NOMO-1 treated with dmso at 0.1 percent for 144 hours (cell line): Measurements from ENCODE around the gene ZNF879.

Experiments used
- DNase-seq: peaks from one replicate; lab custom pipeline; 2025; ENCODE audit not compliant: unreplicated experiment; lab: John Stamatoyannopoulos, UW

ZNF879 gene

DNA sequence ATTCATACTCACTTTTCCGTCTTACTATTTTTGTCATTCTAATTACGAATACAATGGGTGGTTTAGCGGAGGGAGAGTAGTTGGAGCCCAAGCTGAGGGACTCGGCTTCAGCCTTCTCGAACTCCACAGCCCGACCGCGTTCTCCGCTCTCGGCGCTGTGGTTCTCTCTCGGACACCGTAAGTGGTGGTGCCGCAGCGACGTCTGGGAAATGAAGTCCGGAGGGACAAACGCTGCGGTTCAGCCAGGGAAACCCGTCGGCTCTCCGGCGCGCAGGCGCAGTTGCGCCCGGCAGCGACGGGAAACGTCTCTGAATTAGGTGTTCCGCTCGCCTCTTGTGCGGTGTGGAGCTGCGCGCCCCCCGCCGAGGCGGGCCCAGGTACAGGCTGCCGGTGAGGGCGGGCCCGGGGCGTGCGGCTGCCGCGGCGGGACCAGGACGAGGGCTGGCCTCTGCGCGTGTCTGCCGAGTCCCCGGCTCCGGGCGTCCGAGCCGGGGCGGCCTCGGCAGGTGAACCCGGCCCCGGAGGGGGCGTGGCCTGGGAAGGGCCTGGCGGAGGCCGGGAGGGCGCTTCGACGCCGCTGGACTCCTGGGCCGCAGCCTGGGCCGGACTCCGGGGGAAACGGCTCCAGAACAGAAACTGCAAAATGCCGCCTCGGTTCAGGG lies at the start of gene ZNF879:
TSS of gene ZNF879 (plus strand) at position 277 of the 662 bp plus-strand sequence. CDS start 1,201 bp downstream, outside the sequence.
- peak; percentile 75 for DNase-seq

DNA sequence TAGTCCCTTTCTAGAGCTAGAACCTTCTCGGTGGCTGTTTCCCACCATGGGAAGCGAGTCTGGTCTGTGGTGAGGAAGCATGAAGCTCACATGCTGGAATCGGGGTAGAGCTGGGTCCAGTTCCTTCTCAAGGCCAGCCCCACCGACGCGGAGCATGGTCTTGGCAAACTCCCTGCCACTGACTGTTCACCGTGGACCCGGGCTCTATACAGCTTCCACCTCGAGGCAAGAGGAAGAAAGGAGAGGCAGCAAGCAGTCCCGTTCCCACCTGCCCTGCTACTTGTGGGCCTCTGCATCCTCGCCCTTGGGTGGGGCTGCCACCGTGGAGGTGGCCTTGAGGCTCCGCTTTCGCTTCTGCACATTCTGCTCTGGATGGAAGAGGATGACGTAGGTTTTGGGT lies 42.2 kb upstream of the ZNF879 start:
- DNase-seq = no peak

- DNase-seq = no peak
Measured at GRCh38 chr5:178982941-178983340, 40.7 kb upstream of the ZNF879 start.

DNA sequence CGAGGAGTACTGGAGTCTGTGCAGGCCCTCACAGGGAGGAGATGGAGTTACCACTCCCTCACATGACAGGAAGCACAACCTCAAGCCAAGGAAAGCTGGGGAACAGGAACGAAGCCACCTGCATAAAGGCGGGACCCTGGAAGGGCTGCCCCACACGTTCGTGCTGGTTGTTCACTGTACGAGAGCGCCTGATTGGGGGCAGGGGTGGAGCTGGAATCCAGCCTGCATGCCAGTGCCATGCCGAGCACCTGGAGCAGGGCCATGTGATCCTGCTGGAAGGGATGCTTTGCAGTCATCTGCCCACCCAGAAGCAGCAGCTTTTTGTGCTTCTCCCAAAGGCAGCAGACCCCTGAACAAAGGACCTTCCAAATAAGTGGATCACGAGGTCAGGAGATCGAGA lies 39.9 kb upstream of the ZNF879 start:
- no peak for DNase-seq

- DNase-seq = no peak
Measured at GRCh38 chr5:178984145-178985072, 39.2 kb upstream of the ZNF879 start.

DNA sequence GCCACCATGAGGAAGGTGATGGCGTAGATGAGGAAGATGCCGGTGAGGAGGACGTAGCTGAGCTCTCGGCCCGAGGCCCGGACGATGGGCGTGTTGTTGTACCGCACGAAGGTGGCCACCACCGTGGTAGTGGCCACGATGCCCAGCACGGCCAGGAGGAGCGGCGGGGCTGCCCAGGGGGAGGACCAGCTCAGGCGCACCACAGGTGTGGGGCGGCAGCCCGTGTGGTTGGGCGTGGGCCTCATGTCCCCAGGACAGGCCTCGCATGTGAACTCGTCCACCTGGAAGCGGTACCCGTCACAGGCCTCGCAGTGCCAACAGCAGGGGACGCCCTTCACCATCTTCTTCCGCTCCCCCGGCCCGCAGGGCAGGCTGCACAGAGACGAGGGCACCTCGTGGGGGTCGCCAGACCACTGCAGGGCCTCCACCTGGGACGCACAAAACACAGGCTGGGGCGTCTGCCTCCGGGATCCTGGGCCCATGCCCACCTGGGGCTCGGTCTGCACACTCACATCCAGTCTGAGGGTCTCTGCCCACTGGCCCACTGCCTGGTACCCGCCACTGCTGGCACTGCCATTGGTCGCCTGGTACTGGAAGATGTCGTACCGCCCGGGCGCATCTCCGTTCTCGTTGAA lies 37.2 kb upstream of the ZNF879 start:
- no peak for DNase-seq

DNA sequence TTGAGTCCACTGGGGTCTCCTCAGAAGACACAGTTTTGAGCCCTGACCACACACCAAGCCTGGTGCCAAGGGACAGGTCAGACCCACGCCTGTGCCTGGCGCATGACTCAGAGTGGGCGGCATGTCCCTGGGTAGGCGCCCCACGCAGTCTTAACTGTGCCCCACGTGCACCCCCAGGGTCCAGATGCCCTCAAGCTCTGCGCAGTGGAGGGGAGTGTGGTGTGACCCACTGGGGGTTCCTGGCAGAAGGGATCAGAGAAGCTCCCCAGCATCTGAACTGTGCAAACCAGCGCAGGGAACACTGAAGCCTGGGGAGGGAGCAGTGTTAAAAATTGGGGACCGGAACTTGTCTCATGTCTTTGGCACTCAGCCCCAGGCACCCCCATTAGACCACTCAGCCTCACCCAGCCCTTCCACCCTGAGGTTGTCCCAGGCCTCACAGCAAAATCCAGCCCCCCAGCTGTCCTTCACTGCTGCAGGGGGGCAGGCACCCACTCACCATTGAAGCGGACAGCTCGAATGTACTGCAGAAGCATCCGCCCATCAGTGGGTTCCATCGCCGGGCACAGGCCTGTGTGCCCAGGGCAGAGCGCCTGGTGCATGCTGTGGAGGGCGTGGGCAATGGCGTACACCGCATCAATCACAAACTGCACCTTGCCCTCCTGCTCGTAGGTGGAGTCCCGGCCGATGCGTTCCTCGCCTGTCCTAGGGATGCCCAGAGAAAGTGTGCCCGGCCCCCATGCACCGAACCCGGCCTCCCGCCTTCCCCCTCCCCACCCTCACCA lies 35.0 kb upstream of the ZNF879 start:
- DNase-seq = no peak

- DNase-seq = no peak
Measured at GRCh38 chr5:178989311-178989710, 34.3 kb upstream of the ZNF879 start.

DNA sequence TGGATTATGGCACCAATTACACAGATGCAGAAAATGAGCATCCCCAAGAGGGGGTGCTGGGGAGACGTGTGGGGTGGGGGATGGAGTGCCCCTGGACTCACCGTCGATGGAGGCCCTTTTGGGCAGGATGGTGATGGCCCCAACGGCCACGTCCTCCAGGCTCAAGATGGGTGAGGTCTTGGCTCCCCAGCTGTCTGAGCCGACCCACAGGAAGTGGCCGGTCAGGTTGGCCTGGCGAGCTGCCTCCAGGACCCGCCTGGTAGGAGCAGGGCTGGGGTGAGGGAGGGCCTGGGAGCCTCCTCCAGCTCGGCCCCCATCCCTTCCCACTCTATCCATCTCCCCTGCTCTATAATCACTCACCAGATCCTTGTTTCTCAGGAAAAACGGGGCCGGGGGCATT lies 33.1 kb upstream of the ZNF879 start:
- no peak for DNase-seq

- no peak for DNase-seq
Measured at GRCh38 chr5:178991190-178992145, 32.1 kb upstream of the ZNF879 start.

GRCh38 chr5:178992291-178992895 lies 31.2 kb upstream of the ZNF879 start:
- DNase-seq = no peak

GRCh38 chr5:178993236-178993765 lies 30.3 kb upstream of the ZNF879 start:
- no peak for DNase-seq

DNA sequence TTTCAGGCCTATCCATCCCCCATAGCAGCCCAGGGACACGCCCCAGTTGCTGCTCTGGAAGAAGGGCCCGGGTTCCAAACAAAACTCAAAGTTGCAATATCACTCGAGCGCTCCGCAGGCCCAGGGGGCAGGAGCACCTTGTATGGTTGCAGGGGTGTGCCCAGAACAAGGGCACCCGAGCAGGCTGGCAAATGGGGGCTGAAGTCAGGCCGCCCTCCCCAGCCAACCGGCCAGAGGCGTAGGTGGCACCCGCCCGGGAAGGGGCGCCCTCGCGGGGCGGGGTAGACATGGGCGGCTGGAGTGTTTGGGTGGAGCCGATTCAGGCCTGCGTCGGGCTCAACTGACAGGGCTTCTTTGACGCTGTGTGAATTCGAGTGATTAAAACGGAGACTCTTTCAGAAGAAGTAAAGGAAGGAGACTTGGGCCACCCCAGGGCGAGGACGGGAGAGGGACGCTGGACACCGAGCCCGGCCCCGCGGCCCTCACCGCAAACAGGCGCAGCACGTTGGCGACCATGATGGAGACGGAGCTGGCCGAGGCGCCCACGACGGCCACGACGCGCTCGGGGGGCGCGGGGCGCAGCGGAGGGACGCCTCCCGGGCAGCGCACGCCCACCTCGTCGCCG lies 29.5 kb upstream of the ZNF879 start:
- DNase-seq = no peak

DNA sequence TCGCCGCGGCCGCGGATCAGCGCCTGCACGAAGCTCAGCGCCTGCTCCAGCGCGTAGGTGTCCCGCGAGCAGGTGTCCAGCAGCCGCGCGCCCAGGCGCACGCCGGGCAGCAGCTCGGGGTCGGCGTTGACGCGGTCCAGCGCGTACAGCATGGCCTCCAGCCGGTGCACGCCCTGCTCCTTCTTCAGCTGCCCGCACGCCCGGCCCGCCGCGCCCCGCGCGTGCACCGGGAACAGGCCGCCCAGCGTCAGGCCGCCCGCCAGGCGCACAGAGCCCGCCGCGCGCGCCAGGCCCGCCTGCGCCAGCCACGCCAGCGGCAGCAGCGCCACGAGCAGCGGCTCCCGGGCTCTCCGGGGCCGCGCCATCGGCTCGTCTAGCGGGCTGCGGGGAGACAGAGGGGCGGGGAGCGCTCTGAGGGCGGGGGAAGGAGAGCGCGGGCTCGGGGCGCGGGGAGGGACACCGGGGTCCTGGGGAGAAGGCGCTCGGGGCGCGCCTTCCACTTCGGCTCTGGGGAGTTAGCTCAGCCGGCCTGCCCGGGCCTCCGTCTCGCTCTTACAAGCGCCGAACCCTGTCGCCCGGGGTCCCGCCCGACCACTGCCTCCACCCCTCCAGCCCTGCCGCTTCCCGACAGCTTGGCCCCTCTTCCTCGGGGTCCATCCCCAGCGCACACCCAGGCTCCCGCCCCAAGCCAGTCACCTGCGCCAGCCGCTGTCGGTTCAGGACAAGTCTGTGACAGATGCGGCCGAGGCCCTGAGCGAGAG lies 28.8 kb upstream of the ZNF879 start, which contains the start of gene GRM6:
TSS of gene GRM6 (minus strand) at position 741 of the 761 bp plus-strand sequence. CDS start at position 365, 376 bp downstream.
- no peak for DNase-seq

DNA sequence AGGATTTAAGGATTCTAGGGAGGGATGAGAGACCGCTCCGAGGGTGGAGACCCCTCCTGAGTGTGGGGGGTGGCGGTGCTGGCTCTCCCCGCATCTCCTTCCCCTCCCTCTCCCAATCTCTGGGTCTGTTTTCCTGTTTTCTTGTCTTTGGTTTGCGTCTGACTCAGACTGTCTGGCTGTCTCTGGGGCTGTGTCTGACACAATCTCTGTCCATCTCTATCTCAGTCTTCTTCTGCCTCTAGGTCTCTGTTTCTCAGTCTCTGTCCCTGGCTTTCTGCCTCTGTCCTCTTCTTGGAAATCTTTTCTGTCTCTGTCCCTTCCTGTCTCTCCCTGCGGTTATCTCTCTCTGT lies 28.3 kb upstream of the ZNF879 start:
- DNase-seq = no peak

- no peak for DNase-seq
Measured at GRCh38 chr5:178996156-178996555, 27.4 kb upstream of the ZNF879 start.

DNA sequence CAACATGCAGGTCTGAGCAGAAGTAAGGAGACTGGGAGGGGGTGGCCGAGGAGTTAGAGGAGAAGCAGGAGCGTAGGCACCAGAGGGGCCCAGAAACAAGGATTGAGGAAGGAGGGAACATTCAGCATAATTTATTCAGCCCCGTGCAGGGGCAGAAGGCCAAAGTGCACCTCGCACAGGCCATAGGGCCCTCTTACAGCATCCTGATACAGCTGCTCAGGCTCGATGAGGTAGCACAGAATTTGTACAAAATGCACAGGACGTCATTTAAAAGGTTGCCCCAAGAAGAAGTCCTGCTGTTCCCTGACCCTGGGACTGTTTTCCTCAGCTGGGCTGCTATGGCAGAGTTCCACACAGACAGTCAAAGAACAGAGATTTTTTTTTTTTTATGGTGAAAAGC lies 26.4 kb upstream of the ZNF879 start:
- DNase-seq = no peak

DNA sequence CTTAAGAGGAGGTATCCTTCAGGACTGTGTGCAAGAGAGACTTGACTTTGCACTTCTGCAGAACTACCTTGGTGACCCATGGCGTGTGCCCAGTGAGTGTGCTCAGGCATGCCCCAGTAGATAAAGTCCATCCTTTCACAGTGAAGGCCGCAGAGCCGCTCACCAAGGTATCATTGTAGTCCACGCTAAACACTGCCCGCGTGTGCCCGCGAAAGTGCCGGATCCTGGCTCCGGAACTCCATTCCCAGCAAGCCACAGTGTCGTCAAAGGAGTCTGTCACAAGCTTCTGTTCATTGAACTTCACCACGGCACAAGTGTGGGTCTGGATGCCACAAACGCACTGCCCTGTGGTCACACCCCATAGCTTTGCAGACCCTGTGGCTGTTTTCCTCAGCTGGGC lies 25.2 kb upstream of the ZNF879 start:
- no peak for DNase-seq
